ENCODE data around the gene PRKAR1B.

DNA sequence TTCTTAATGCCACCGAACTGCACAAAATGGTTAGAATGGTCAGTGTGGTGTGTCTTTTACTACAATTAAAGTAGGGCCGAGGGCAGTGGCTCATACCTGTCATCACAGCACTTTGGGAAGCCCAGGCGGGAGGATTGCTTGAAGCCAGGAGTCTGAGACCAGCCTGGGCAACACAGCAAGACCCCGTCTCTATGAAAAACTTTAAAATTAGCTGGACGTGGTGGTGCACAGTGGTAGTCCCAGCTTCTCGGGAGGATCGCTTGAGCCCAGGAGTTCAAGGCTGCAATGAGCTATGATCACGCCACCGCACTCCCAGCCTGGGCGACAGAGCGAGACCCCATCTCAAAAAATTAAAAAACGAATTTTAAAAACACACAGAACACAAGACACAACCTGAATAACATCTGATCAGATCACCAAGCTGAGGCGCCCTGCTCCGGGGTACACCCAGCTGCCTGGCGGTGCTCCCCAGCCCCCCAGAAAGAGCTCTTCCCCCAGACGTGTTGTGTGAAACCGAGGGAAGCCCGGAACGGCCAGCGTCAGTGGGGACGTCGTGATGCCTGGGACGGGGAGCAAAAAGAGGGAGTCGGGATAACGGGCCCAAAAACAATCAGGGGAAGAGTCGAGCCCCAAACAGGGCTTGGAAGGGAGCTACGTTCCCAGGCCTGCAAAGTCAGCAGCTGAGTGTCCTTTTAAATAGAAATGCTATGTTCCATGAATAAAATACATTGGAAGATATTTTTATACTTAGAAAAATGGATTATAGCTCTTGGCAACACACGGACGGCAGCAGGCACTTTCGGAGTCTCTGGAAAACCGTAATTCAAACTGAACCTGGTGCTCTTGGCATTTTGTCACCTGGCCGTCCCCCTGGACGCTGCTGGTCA is 126.7 kb downstream of the PRKAR1B start:
- TF ChIP-seq CTCF (conservative IDR thresholded peaks at IDR 0.05; ENCODE audit: low read length) = no peak
- no peak for TF ChIP-seq EZH2phosphoT487 (IDR thresholded peaks at IDR 0.05; ENCODE audit: borderline replicate concordance, low read depth, low read length)
